Neural progenitor cell (in vitro differentiated cells): ENCODE results near the gene OLFM1.

Experiments used
- EZH2 ChIP-seq: fragments of 200-600 bp; sonication (generic); IDR thresholded peaks from 2 replicates; pipeline ENCODE4 v1.6.1; 2017; ENCODE audit warnings: antibody characterized with exemption, mild to moderate bottlenecking, moderate library complexity
- TF ChIP-seq, protein P1 (sequence below): fragments of 200-600 bp; sonication (generic); IDR thresholded peaks from 2 replicates; pipeline ENCODE4 v1.5.1; 2017; ENCODE audit warnings: antibody characterized with exemption, mild to moderate bottlenecking

DNA sequence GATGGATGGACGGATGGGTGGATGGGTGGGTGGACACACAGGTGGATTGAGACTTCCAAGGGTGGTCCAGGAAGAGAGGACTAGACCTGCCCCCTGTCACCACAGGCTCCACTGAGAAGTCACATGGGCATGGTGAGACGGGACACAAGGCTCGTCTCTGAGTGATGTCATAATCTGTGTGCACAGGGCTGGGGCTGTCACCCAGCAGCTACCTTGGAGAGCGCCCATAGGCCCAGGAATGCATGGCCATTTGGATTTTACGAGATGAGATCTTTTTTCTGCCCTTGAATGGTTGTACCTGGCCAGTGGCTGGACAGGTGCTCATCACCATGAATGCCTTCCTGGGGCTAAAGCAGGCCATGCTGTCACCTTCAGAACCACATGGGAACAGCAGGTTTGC lies 3.1 kb downstream of the OLFM1 start:
- TF ChIP-seq, protein P1, sequence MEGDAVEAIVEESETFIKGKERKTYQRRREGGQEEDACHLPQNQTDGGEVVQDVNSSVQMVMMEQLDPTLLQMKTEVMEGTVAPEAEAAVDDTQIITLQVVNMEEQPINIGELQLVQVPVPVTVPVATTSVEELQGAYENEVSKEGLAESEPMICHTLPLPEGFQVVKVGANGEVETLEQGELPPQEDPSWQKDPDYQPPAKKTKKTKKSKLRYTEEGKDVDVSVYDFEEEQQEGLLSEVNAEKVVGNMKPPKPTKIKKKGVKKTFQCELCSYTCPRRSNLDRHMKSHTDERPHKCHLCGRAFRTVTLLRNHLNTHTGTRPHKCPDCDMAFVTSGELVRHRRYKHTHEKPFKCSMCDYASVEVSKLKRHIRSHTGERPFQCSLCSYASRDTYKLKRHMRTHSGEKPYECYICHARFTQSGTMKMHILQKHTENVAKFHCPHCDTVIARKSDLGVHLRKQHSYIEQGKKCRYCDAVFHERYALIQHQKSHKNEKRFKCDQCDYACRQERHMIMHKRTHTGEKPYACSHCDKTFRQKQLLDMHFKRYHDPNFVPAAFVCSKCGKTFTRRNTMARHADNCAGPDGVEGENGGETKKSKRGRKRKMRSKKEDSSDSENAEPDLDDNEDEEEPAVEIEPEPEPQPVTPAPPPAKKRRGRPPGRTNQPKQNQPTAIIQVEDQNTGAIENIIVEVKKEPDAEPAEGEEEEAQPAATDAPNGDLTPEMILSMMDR = no peak
- TF ChIP-seq EZH2 = no peak
